Rectal smooth muscle tissue (tissue), 1 donor: ENCODE results near the gene TREML2.
"Not testable (repeated sequence)": the region's sequence is repeated elsewhere in the genome, so short reads cannot be mapped to it uniquely, and the experiment has no call there.

Experiments used
- H3K27ac ChIP-seq: one replicate; pipeline ENCODE4 v1.7.0; 2013; ENCODE audit warnings: low read depth, low read length, inconsistent platforms
- H3K27me3 ChIP-seq: one replicate; pipeline ENCODE4 v1.7.0; 2013; ENCODE audit warnings: low read length; ENCODE audit not compliant: control insufficient read depth, insufficient read depth
- H3K36me3 ChIP-seq: one replicate; pipeline ENCODE4 v1.7.0; 2013; ENCODE audit warnings: low read length; ENCODE audit not compliant: control insufficient read depth, insufficient read depth
- H3K4me1 ChIP-seq: one replicate; pipeline ENCODE4 v1.7.0; 2013; ENCODE audit warnings: low read length; ENCODE audit not compliant: control insufficient read depth, insufficient read depth
- H3K4me3 ChIP-seq: one replicate; pipeline ENCODE4 v1.7.0; 2013; ENCODE audit warnings: low read length
- H3K9ac ChIP-seq: one replicate; pipeline ENCODE4 v1.7.0; 2013; ENCODE audit warnings: low read length

TREML2 gene

DNA sequence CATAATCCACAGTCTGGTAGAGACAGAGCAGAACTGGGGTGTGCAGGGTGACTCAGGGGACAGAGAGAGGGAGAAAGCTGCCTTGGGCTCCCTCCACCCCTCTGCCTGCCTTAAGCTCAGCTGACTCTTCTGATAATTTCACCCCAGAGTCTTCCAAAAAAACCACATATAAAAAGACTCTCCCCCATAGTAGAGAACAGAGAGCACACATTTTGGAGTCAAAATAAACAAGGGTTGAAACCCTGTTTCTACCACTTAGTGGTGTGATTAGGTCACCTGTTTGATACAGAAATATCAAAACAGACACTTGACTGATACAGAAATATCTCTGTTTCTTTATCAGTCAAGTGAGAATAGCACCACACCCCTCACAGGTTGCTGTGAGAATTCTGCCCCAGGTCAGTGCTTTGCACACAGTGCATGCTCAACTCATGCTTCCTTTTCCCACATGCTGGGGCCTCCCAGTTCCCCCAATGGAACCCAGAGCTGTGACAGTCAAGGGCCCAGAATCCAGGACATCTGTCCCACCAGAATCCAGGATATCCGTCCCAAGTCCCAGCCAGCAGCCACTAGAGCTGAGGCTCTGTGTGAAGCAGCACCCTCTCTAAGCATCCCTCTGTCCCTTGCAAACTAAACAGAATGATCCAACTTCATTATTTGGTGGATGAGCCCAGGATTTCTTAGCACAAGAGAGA, 1.2 kb downstream of the TREML2 start:
- Histone ChIP-seq H3K4me1 (no peaks in the 10 kb centered on the region), H3K27ac (no peak overlapping the region)

DNA sequence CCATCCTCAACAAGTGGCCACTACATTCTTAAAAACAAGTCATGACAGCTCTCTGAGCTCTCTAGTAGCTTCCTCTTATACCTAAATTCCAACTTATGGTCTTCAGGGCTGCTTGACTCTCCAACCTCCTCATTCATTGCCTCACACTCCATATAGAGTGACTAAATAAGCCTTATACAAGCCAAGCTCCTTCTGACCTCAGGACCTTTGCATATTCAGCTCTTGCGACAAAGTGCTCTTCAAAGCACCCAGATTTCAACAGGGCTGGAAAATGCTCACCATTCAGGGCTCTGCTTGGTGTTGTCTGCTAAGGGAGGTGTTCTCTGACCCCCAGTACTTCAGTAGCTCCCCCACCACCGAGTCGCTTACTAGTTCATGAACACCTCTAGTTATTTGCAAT, 3.7 kb downstream of the TREML2 start:
- H3K4me1 ChIP-seq, result no peaks in the 10 kb centered on the region
- no peak overlapping the region for H3K27ac ChIP-seq
- H3K27me3 ChIP-seq, result no peaks in the 10 kb centered on the region
- H3K9ac ChIP-seq, result no peak overlapping the region
- H3K4me3 ChIP-seq, result no peak overlapping the region
- H3K36me3 ChIP-seq, result no peaks in the 10 kb centered on the region

More for the DNA sequence above, 1.2 kb downstream of the TREML2 start:
- Histone ChIP-seq H3K27me3 (no peaks in the 10 kb centered on the region), H3K4me3 (no peak overlapping the region), H3K36me3 (no peaks in the 10 kb centered on the region), H3K9ac (no peak overlapping the region)

DNA sequence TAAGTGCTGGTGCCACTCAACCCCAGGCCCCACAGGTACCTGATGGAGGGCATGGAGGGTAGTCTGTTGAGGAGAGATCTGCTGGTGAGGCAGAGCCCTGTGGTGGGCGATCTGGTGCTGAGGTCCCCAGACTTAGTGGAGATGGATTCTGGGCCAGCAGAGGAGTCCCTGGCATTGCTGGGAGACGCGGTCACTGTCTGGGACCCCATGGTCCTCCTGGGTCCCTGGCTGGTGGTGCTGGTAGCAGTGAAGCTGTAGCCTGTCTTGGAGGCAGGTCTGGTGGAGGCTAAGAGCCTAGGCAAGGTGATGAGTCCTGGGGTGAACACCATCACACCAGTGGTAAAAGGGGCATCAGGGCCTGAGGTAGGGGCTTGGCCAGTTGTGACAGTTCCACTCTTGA, 6.6 kb downstream of the TREML2 start:
- no peak overlapping the region for H3K9ac ChIP-seq
- no peak overlapping the region for H3K27ac ChIP-seq
- H3K4me1 ChIP-seq, result no peaks in the 10 kb centered on the region

DNA sequence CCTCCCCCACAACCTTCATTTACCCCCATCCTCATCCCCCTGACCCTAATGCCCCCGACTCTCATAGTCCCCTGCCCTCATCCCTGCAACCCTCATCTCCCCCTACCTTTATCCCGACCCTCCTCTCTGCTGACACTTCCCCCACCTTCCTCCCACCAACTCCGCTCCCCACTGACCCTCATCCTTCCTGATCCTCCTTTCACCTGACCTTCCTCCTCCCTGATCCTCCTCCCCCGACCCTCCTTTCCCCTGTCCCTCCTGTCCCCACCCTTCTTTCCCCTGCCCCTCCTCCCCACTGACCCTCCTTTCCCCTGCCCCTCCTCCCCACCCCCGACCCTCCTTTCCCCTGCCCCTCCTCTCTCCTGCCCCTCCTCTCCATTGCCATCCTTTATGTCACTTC, 7.1 kb downstream of the TREML2 start:
- no peak overlapping the region for H3K27ac ChIP-seq
- H3K4me3 ChIP-seq, result no peak overlapping the region
- H3K4me1 ChIP-seq, result no peaks in the 10 kb centered on the region
- H3K36me3 ChIP-seq, result no peaks in the 10 kb centered on the region
- no peak overlapping the region for H3K9ac ChIP-seq
- H3K27me3 ChIP-seq, result no peaks in the 10 kb centered on the region

More for the DNA sequence above, 6.6 kb downstream of the TREML2 start:
- no peaks in the 10 kb centered on the region for H3K27me3 ChIP-seq
- no peak overlapping the region for H3K4me3 ChIP-seq
- no peaks in the 10 kb centered on the region for H3K36me3 ChIP-seq

DNA sequence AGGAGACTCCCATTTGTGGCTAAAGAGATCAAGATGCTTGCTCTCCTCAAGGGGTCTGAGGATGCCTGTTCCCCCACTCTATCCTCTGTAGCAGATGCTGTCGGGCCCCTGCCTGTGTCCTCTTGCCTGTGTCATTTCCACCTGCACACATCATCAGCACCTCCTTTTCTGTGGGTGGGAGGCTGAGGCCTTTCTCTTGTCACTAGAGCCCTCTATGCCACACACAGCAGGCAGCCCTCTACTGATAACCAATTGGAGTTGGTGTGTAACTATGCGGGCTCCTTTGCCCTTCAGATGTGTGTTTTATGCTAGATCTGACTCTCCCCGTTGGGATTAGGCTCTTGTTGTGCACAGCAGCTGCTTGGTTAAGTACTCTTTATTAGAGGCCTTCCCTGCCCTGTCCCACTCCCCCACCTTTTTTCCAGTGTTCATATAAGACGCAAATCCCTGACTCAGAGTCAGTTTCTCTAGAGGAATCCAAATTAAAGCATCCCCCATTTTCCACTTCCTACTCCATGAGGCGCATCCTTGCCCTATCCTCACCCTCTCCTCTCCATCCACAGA, 7.7 kb downstream of the TREML2 start:
- Histone ChIP-seq H3K36me3 (no peaks in the 10 kb centered on the region), H3K4me3 (no peak overlapping the region), H3K4me1 (no peaks in the 10 kb centered on the region), H3K27me3 (no peaks in the 10 kb centered on the region), H3K27ac (no peak overlapping the region), H3K9ac (no peak overlapping the region)

DNA sequence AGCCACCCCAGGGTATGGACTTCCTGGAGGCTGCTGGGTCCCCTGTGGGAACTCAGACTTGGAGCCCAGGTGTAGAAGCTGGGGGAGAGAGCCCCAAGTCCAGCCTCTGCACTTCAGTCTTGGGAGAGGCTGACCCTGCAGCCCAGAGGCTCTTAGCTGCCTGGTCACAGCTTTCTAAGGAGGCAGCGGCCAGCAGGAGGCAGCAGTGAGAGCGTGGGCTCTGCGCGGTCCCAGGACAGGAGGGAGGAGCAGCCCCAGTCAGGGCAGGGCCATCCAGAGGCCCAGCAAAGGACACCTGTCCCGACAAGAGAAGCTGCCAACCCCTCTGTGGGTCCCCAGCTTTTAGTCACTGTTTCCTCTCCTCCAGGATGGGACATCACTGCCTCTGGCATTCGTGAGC, 9.4 kb downstream of the TREML2 start:
- H3K4me1 ChIP-seq, result no peaks in the 10 kb centered on the region
- H3K9ac ChIP-seq, result no peak overlapping the region
- no peak overlapping the region for H3K27ac ChIP-seq
- H3K36me3 ChIP-seq, result no peaks in the 10 kb centered on the region
- no peaks in the 10 kb centered on the region for H3K27me3 ChIP-seq
- no peak overlapping the region for H3K4me3 ChIP-seq

DNA sequence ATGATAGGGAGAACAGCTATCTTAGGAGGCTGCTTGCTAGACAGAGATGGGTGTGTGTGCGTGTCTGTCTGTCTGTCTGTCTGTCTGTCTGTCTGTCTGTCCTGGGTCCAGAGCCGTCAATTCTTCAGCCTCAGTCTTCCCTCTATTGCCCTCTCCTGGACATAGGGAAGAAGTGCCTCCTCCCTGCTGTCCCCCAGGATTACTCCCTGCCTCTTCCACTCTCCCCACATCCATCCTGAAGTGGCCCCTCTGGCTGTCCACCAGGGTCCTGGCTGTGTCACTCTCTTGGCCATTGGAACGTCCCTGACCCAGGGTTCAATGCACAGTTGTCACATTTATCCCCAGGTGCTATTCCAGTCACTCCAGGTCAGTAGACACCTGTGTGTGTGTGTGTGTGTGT, 10.2 kb downstream of the TREML2 start:
- Histone ChIP-seq H3K4me3 (no peak overlapping the region), H3K4me1 (no peaks in the 10 kb centered on the region), H3K36me3 (no peaks in the 10 kb centered on the region), H3K27ac (no peak overlapping the region), H3K27me3 (no peaks in the 10 kb centered on the region), H3K9ac (no peak overlapping the region)

DNA sequence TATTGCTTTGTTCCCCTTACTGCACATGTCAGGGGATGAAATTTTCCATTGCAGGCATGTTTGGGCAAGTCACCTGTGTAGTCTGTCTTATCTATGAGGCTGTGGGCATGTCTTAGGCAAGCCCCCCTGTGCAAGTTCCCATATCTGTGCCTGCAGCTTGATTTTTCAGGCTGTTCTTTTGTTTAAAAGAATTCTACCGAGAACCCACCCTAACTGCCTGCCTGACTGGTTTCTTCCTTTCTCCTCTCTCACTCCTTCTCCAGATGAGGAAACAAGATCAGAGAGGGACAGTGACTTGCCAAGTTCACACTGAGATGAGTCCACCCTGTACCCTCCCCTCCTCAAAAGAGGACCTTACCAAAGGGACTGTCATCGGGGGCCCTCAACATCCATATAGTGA, 11.0 kb downstream of the TREML2 start:
- no peaks in the 10 kb centered on the region for H3K4me1 ChIP-seq
- no peaks in the 10 kb centered on the region for H3K36me3 ChIP-seq
- no peak overlapping the region for H3K4me3 ChIP-seq
- no peak overlapping the region for H3K27ac ChIP-seq
- H3K9ac ChIP-seq, result no peak overlapping the region
- no peaks in the 10 kb centered on the region for H3K27me3 ChIP-seq

DNA sequence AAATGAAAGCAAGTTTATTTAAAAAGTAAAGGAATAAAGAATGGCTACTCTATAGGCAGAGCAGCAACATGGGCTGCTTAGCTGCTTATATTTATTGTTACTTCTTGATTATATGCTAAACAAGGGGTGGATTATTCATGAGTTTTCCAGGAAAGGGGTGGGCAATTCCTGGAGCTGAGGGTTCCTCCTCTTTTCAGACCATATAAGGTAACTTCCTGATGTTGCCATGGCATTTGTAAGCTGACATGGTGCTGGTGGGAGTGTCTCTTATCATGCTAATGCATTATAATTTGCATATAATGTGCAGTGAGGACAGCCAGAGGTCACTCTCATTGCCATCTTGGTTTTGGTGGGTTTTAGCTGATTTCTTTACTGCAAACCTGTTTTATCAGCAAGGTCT, 11.9 kb downstream of the TREML2 start:
- not testable (repeated sequence) for H3K36me3 ChIP-seq, H3K27me3 ChIP-seq, H3K9ac ChIP-seq, H3K4me1 ChIP-seq, H3K4me3 ChIP-seq, H3K27ac ChIP-seq

DNA sequence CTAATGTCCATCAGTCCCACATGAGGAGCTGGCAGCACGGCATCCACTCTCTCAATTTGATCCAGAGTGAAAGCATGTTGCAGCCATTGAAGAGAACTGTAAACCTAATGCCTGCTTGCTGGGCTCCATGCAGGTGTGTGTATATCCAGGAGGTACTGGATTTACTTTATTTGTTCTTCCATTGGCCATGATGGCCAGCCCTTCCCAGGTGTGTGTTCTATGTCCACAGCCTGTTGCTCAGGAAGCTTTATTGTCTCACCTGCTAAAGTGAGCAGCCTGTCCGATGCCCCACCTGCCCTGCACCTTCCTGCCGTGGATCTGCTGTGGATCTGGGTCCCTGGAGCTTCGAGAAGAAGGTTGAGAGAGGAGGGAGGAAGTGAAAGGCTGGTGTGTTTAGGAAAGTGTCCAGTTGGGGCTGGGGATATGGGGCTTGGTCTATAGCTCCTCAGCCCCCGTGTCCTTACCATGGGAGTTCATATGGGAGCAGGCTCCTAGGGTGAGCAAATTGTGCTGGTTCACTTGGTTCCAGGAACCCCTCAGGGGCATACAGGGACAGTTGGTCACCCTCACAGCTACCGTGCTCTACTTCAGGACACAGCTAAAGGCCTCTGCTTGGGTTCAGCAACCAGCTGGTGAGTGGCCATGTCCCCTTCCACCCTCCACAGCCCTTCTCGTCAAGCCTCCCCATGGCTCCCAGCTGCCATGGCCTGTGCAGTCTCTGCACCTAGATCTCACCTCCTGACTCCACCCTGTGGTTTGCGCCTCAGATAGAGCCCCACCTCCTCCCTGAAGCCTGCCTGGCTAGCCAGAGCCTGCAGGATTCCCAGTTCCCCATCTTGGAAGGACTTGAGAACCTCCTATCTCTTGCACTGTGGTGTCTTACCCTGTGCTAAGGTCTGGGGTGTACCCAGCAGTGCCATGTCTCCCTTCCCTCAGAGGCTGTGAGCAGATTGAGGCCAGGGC, 12.7 kb downstream of the TREML2 start:
- H3K27ac ChIP-seq, result no peak overlapping the region

DNA sequence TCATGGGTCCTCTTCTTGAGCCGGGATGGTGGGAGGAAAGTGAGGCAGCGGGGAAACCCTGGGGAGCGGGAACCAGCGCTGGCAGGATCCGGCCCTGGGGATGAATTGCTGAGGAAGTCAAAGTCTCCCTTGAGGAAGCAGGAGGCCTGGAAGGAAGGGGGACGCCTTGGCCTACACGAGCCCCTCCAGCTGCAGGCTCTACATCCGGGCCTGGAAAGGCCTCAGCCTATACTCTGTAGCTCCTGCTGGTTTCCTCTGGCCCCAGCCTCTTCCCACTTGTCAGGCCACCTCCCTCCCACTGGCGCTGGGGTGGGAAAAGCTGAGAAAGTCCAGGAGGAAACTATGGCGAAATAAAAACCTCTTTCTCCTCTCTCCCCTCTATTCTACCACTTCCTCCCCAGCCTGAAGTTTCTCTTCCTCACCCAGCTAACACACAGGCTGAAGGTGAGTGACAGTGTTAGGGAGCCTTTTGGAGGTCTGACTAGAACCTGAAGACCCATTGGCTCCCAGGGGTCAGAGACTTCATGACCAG, 14.9 kb downstream of the TREML2 start:
- Histone ChIP-seq H3K4me1 (no peaks in the 10 kb centered on the region), H3K9ac (no peak overlapping the region), H3K27me3 (no peaks in the 10 kb centered on the region), H3K36me3 (no peaks in the 10 kb centered on the region), H3K4me3 (no peak overlapping the region), H3K27ac (no peak overlapping the region)

More for the DNA sequence above, 12.7 kb downstream of the TREML2 start:
- H3K27me3 ChIP-seq, result no peaks in the 10 kb centered on the region
- H3K4me1 ChIP-seq, result no peaks in the 10 kb centered on the region
- no peaks in the 10 kb centered on the region for H3K36me3 ChIP-seq
- no peak overlapping the region for H3K9ac ChIP-seq
- H3K4me3 ChIP-seq, result no peak overlapping the region

DNA sequence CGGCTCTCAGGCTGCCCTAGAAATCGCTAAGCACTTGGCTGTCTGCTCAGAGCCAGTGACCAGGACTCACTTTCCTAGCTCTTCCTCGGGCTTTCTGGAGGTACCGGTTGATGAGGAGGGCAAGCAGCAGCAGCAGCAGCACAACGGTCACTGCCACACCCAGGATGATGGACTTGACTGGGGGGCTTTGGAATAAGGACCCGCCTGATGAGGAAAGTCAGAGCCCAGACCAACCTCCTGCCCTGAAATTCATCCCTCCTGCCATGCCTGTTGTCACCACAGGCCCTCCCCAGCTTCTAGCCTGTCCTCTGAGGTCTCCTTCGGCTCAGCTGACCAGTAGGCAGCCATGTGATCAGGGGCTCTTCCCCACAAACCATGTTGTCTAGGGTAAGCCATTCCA, 16.2 kb downstream of the TREML2 start:
- no peak overlapping the region for H3K4me3 ChIP-seq
- H3K9ac ChIP-seq, result no peak overlapping the region
- H3K36me3 ChIP-seq, result no peaks in the 10 kb centered on the region
- H3K27ac ChIP-seq, result no peak overlapping the region
- no peaks in the 10 kb centered on the region for H3K27me3 ChIP-seq
- no peaks in the 10 kb centered on the region for H3K4me1 ChIP-seq
